GM12801 (cell line): ENCODE results near the gene IFITM1.

Experiments
- CTCF ChIP-seq: IDR thresholded peaks from one replicate; pipeline ENCODE4 v1.5.1; 2011; ENCODE audit warnings: control low read depth; ENCODE audit not compliant: insufficient read length; ENCODE audit errors: extremely low read depth

IFITM1 gene

GRCh38 chr11:329886-330253 is 16.0 kb downstream of the IFITM1 start:
- no peak for TF ChIP-seq CTCF

GRCh38 chr11:330307-330693 is 16.5 kb downstream of the IFITM1 start:
- no peak for TF ChIP-seq CTCF

GRCh38 chr11:330694-331357 is 17.0 kb downstream of the IFITM1 start:
- TF ChIP-seq CTCF: no peak

DNA sequence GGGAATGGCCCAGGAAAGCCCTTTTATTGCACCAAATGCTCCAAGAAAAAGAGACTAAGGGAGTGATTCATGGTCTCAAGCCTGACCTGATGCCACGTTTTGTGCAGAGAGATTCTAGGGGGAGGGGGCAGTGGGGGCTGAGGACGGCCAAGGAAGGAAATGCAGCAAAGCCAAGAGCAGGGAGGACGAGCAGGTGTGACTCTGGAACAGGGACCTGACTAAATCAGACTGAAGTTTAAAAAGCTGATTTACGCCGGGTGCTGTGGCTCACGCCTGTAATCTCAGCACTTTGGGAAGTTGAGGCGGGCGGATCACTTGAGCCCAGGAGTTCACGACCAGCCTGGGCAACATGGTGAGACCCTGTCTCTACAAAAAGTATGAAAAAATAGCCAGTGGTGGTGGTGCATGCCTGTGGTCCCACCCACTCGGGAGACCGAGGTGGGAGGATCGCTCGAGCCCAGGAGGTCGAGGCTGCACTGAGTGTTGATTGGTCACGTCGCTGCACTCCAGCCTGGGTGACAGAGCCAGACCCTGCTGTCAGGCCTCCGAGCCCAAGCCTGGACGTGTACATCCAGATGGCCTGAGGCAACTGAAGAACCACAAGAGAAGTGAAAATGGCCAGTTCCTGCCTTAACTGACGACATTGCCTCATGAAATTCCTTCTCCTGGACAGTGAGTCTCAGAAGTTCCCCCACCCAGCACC is 17.7 kb downstream of the IFITM1 start:
- no peak for TF ChIP-seq CTCF

DNA sequence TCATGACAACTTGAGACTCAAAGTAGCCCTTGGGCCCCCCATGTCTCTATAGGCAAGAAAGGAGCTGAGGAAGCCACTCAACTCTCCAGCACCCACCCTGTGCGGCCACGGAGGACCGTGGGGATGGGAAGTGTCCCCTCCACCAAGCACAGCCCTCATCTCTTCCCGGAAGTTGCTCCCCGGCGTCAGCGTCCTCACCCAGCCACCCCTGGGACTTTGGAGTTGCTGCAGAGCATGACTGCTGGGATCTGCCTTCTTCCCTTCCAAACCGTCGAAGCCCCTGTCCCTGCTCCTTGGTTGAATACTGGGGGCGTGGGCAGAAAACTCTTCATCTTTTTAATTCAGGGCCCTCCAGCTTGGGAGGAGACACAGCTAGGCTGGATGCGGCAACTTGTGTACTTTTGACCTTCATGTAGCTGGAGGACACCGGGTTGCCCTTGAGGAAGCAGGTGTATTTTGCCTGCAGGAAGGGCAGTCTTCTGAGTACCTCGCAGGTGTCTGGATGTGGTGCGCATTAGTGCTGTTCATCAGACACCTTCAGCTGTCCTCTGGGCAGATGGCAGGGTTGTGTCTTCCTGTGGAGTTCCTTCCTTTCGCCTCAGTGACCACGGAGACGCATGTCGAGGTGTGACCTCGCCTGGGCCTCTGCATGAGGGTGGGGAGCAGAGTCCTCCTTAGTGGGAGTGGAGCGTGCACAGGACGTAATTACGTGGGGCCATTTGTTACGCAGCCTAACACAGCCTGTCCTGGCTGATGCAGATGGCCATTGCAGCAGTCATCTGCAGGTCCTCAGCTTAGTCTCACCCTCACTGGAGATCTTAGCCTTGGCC is 19.0 kb downstream of the IFITM1 start:
- no peak for TF ChIP-seq CTCF

- TF ChIP-seq CTCF: no peak
These were observed 20.6 kb downstream of the IFITM1 start for GRCh38 chr11:334264-334994.
